Stimulated activated CD4-positive, alpha-beta T cell treated with anti-CD3 and anti-CD28 coated beads, Interleukin-4, amount 100 ng/mL, for 1 hour (primary cell): ENCODE results near the gene KRTAP5-10.
"Not testable (repeated sequence)": the region's sequence is repeated elsewhere in the genome, so short reads cannot be mapped to it uniquely, and the experiment has no call there.

Source experiments
- DNase-seq: peaks from one replicate; pipeline ENCODE4 v3.0.0-alpha.2; 2020

The KRTAP5-10 gene

GRCh38 chr11:71613931-71614330 is 48.6 kb downstream of the KRTAP5-10 start:
- DNase-seq = not testable (repeated sequence)

- DNase-seq = not testable (repeated sequence)
Observed at GRCh38 chr11:71614366-71614917, 49.1 kb downstream of the KRTAP5-10 start.

GRCh38 chr11:71615003-71615402 is 49.6 kb downstream of the KRTAP5-10 start:
- DNase-seq = not testable (repeated sequence)
